Lung (tissue), 16 donors: Measurements from ENCODE around the gene KDM1B. TPM values are rescaled to one million over a fixed set of nuclear protein-coding genes. Genes with fewer than 3 reads are reported as not detected.

Experiments used
- ATAC-seq: fragments of 200-7000 bp; cut with Tn5 transposase; one replicate; pipeline ENCODE4 v1.9.1; 2020; ENCODE audit warnings: moderate number of reproducible peaks; ENCODE audit not compliant: insufficient read depth, low FRiP score
- DNase-seq, 3 donors: peaks; one replicate each; pipeline ENCODE4 v3.0.0-alpha.2; 2013 to 2017
- H3K27ac ChIP-seq, 2 donors: one replicate each; pipeline ENCODE4 v1.5.1; 2013; ENCODE audit warnings: mild to moderate bottlenecking in 2 of 2, moderate library complexity in 2 of 2, control low read depth in 1 of 2, inconsistent platforms in 1 of 2, low read depth in 1 of 2, low read length in 1 of 2
- H3K27me3 ChIP-seq, 3 donors: one replicate each; pipeline ENCODE4 v1.5.1; 2013; ENCODE audit warnings: low read length in 2 of 3; ENCODE audit not compliant: control insufficient read depth in 3 of 3, insufficient read depth in 3 of 3
- H3K36me3 ChIP-seq, 4 donors: one replicate each; pipeline ENCODE4 v1.5.1; 2013; ENCODE audit warnings: low read length in 4 of 4, mild to moderate bottlenecking in 1 of 4, moderate library complexity in 1 of 4; ENCODE audit not compliant: control insufficient read depth in 4 of 4, insufficient read depth in 4 of 4
- H3K4me1 ChIP-seq, 5 donors: one replicate each; pipeline ENCODE4 v1.5.1; 2013; ENCODE audit warnings: low read length in 5 of 5, mild to moderate bottlenecking in 2 of 5, moderate library complexity in 1 of 5; ENCODE audit not compliant: control insufficient read depth in 5 of 5, insufficient read depth in 5 of 5
- H3K4me3 ChIP-seq: one replicate; pipeline ENCODE4 v1.5.1; 2013; ENCODE audit warnings: mild to moderate bottlenecking, control low read depth, moderate library complexity
- H3K9ac ChIP-seq, 2 donors: one replicate each; pipeline ENCODE4 v1.5.1; 2013; ENCODE audit warnings: low read length in 2 of 2, control low read depth in 1 of 2; ENCODE audit not compliant: insufficient read depth in 1 of 2
- H3K9me3 ChIP-seq, 4 donors: one replicate each; pipeline ENCODE4 v1.5.1; 2013; ENCODE audit warnings: low read length in 3 of 4, mild to moderate bottlenecking in 1 of 4, moderate library complexity in 1 of 4; ENCODE audit not compliant: control insufficient read depth in 4 of 4, insufficient read depth in 3 of 4
- CTCF ChIP-seq: IDR thresholded peaks from 2 replicates; pipeline ENCODE4 v1.5.1; 2012; ENCODE audit warnings: mild to moderate bottlenecking; ENCODE audit errors: control extremely low read depth, extremely low read depth
- WGBS, 2 donors: extraction: QIAGEN DNeasy Blood & Tissue Kit; methylation state at CpG; one replicate each; pipeline ENCODE4 v1.1.7; 2013; 5-methylcytosine and 5-hydroxymethylcytosine counted together
- long read RNA-seq, 5 donors: transcript quantifications; one replicate each; lab custom pipeline, GENCODE V29; 2026
- polyA plus RNA-seq, 2 donors: library from polyadenylated mRNA; stranded (reverse); fragments of 200-250 nt; gene quantifications; one replicate each; pipeline ENCODE4 v1.2.1, GENCODE V29; 2013
- total RNA-seq, 2 donors: library from RNA; depleted of rRNA in 1 of 2; stranded (reverse); fragments of >200 nt in 1 of 2; gene quantifications; one replicate each; pipeline ENCODE4 v1.2.1, GENCODE V29; 2014 to 2021
- donor health status: control.
- donor health status: control.
- donor health status: Bipolar disorder and iron deficiency.
- donor health status: healthy.
- donor health status: DM: yes; HTN: yes; CAD: no.

Gene KDM1B
- 10 to 100 TPM; 24.9 to 26.4 TPM for total RNA-seq
- polyA plus RNA-seq = 10 to 100 TPM in 1 of 2 donors, 1 to 10 TPM in 1; 4.1 to 14.4 TPM
- long read RNA-seq, donor 1, partial matches to known transcripts = 626 of 676 reads
- long read RNA-seq, donor 1, other reads (novel, unspliced or antisense) = 50 of 676 reads
- long read RNA-seq, donor 2 = 0 reads
- long read RNA-seq, donor 3 = 0 reads
- long read RNA-seq, donor 4 = 0 reads
- long read RNA-seq, donor 5 = 0 reads

- DNase-seq (peak; percentile 99 to 100 (median 99)), ATAC-seq (peak; percentile 97)
- Histone ChIP-seq H3K27me3 (no peaks in the 10 kb centered on the region), H3K9me3 (no peaks in the 10 kb centered on the region), H3K36me3 (peaks cover 0 to 7% (median 1%) of the 10 kb centered on the region in 4 donors), H3K27ac (peak within 1 kb of the TSS; percentile 91 to 98), H3K4me1 (peaks cover 2 to 16% (median 3%) of the 10 kb centered on the region in 5 donors), H3K9ac (peak within 1 kb of the TSS; percentile 78 to 99), H3K4me3 (peak within 1 kb of the TSS; percentile 98)
- TF ChIP-seq CTCF = no peak
- WGBS, 2 donors = 0 to 1% methylated on average over 70 to 87 of the region's 87 CpGs
Observed at GRCh38 chr6:18155150-18155863, at the start of gene KDM1B. TSS of gene KDM1B (plus strand) at chr6:18155422. CDS start at chr6:18159896, 4,474 bp downstream.

GRCh38 chr6:18107061-18107460 lies 48.2 kb upstream of the KDM1B start:
- no peak overlapping the region for H3K4me3 ChIP-seq
- H3K27ac ChIP-seq = no peak overlapping the region
- TF ChIP-seq CTCF = no peak
- H3K36me3 ChIP-seq = no peaks in the 10 kb centered on the region
- WGBS, 2 donors = 93 to 94% methylated on average over 1 of the region's 1 CpG
- DNase-seq (no peak), ATAC-seq (no peak)
- no peaks in the 10 kb centered on the region for H3K27me3 ChIP-seq
- H3K4me1 ChIP-seq = no peaks in the 10 kb centered on the region
- peaks cover 0 to 4% (median 0%) of the 10 kb centered on the region in 4 donors for H3K9me3 ChIP-seq
- no peak overlapping the region for H3K9ac ChIP-seq

GRCh38 chr6:18110162-18110561 lies 45.1 kb upstream of the KDM1B start:
- no peak for ATAC-seq
- no peak for TF ChIP-seq CTCF

More at GRCh38 chr6:18110162-18110561, 45.1 kb upstream of the KDM1B start:
- no peaks in the 10 kb centered on the region for H3K36me3 ChIP-seq
- no peak overlapping the region for H3K4me3 ChIP-seq
- H3K4me1 ChIP-seq = no peaks in the 10 kb centered on the region
- H3K27me3 ChIP-seq = no peaks in the 10 kb centered on the region
- H3K9ac ChIP-seq = no peak overlapping the region
- DNase-seq = no peak
- peaks cover 0 to 4% (median 0%) of the 10 kb centered on the region in 4 donors for H3K9me3 ChIP-seq
- H3K27ac ChIP-seq = no peak overlapping the region
